H1 (cell line): ENCODE measurements around the gene ZMPSTE24. TPM values are rescaled to one million over a fixed set of nuclear protein-coding genes. Genes with fewer than 3 reads are reported as not detected.
A peak's percentile ranks its signal among the peaks of the same experiment; 100 is the strongest.

Source experiments
- CTCF ChIA-PET: fragments of 300-600 bp; sonication (Branson Sonifier 250); formaldehyde crosslinking; loops from one replicate; lab custom pipeline; 2021; ENCODE audit not compliant: partially characterized antibody; lab: Charles Lee
- POLR2A ChIA-PET: fragments of 300-600 bp; sonication (Branson Sonifier 250); formaldehyde crosslinking; loops from one replicate; lab custom pipeline; 2021; ENCODE audit warnings: inconsistent platforms; ENCODE audit not compliant: partially characterized antibody; lab: Charles Lee
- DNase-seq, 2 experiments: peaks; one replicate each; pipeline versions ENCODE4 v3.0.0 to v3.0.0-alpha.2; 2010 to 2022; ENCODE audit warnings: low spot score in 2 of 2, low read depth in 1 of 2, mixed read lengths in 1 of 2
- FAIRE-seq: peaks from 2 replicates; lab custom pipeline; 2011; peaks lifted over from hg19 to GRCh38; lab: Jason Lieb, UNC
- H2AFZ ChIP-seq: 2 replicates; pipeline ENCODE4 v1.8.1; 2012; ENCODE audit warnings: low read length, inconsistent platforms
- H2AK5ac ChIP-seq: 2 replicates; pipeline ENCODE4 v1.6.1; 2013; ENCODE audit warnings: low read depth, low read length
- H2BK120ac ChIP-seq: replicated peaks from 2 replicates; pipeline ENCODE3; 2013; ENCODE audit warnings: low read depth, low read length, inconsistent platforms
- H2BK12ac ChIP-seq: 2 replicates; pipeline ENCODE4 v1.6.1; 2013; ENCODE audit warnings: low read depth, low read length
- H2BK15ac ChIP-seq: 2 replicates; pipeline ENCODE4 v1.6.1; 2013; ENCODE audit warnings: low read length
- H2BK20ac ChIP-seq: 2 replicates; pipeline ENCODE4 v1.6.1; 2013; ENCODE audit warnings: low read length
- H2BK5ac ChIP-seq: 2 replicates; pipeline ENCODE4 v1.6.1; 2013; ENCODE audit warnings: low read depth, low read length
- H3K14ac ChIP-seq: 2 replicates; pipeline ENCODE4 v1.6.1; 2013; ENCODE audit warnings: inconsistent platforms; ENCODE audit not compliant: insufficient read length
- H3K18ac ChIP-seq: 2 replicates; pipeline ENCODE4 v1.6.1; 2013; ENCODE audit warnings: low read length; ENCODE audit errors: extremely low read depth
- H3K23ac ChIP-seq: 2 replicates; pipeline ENCODE4 v1.6.1; 2013; ENCODE audit warnings: inconsistent platforms; ENCODE audit not compliant: insufficient read length
- H3K23me2 ChIP-seq: 2 replicates; pipeline ENCODE4 v1.6.1; 2013; ENCODE audit warnings: low read depth, low read length
- H3K27ac ChIP-seq: 2 replicates; pipeline ENCODE4 v1.6.1; 2011; ENCODE audit warnings: low read depth, low read length, inconsistent platforms
- H3K27me3 ChIP-seq, 4 experiments: replicated peaks in 1 of 4; 1 replicate in 1 of 4; 2 replicates in 3 of 4; pipeline versions ENCODE4 v1.6.1 to v1.8.1; 2011 to 2013; ENCODE audit warnings: low read length in 3 of 4, mild to moderate bottlenecking in 3 of 4, inconsistent platforms in 2 of 4, mixed read lengths in 2 of 4, moderate library complexity in 1 of 4; ENCODE audit not compliant: control insufficient read depth in 3 of 4, insufficient read depth in 3 of 4; ENCODE audit errors: extremely low read depth in 1 of 4
- H3K36me3 ChIP-seq, 4 experiments: 2 replicates each; pipeline versions ENCODE4 v1.6.1 to v1.8.1; 2011 to 2013; ENCODE audit warnings: mild to moderate bottlenecking in 4 of 4, low read length in 3 of 4, moderate library complexity in 2 of 4, control low read depth in 1 of 4, inconsistent platforms in 1 of 4; ENCODE audit not compliant: insufficient read depth in 4 of 4, control insufficient read depth in 2 of 4
- H3K4ac ChIP-seq: replicated peaks from 2 replicates; pipeline ENCODE3; 2013; ENCODE audit warnings: low read length, low read depth, mixed read lengths, inconsistent platforms; ENCODE audit not compliant: insufficient read length
- H3K4me1 ChIP-seq, 4 experiments: replicated peaks in 1 of 4; 1 replicate in 1 of 4; 2 replicates in 3 of 4; pipeline versions ENCODE4 v1.6.1 to v1.8.1; 2011 to 2013; ENCODE audit warnings: low read length in 3 of 4, inconsistent platforms in 2 of 4, mixed read lengths in 1 of 4; ENCODE audit not compliant: insufficient read depth in 4 of 4, control insufficient read depth in 3 of 4
- H3K4me2 ChIP-seq, 2 experiments: 2 replicates each; pipeline versions ENCODE4 v1.6.1 to v1.8.1; 2011 to 2013; ENCODE audit warnings: low read depth in 2 of 2, low read length in 2 of 2, control low read depth in 1 of 2, inconsistent platforms in 1 of 2, mild to moderate bottlenecking in 1 of 2; ENCODE audit not compliant: insufficient read depth in 1 of 2
- H3K4me3 ChIP-seq, 4 experiments: fragments of 200-600, 300-600 bp in 1 of 4; sonication (generic), shearing (Covaris generic), sonication (Bioruptor Twin) in 1 of 4; 2 replicates each; pipeline versions ENCODE4 v1.5.1 to v1.8.1; 2011 to 2016; ENCODE audit warnings: low read length in 4 of 4, low read depth in 3 of 4, control low read depth in 2 of 4, inconsistent platforms in 2 of 4, mild to moderate bottlenecking in 2 of 4, mixed read lengths in 1 of 4, moderate library complexity in 1 of 4; ENCODE audit not compliant: insufficient read depth in 2 of 4; ENCODE audit errors: extremely low read depth in 1 of 4
- H3K56ac ChIP-seq: replicated peaks from 2 replicates; pipeline ENCODE3; 2013; ENCODE audit warnings: low read depth, mild to moderate bottlenecking, mixed read lengths, low read length, inconsistent platforms; ENCODE audit not compliant: insufficient read length
- H3K79me1 ChIP-seq: 2 replicates; pipeline ENCODE4 v1.6.1; 2013; ENCODE audit warnings: low read depth, low read length, control low read depth
- H3K79me2 ChIP-seq, 2 experiments: 2 replicates each; pipeline versions ENCODE4 v1.6.1 to v1.8.1; 2012 to 2013; ENCODE audit warnings: low read length in 2 of 2, mild to moderate bottlenecking in 2 of 2, inconsistent platforms in 1 of 2; ENCODE audit not compliant: insufficient read depth in 2 of 2, control insufficient read depth in 1 of 2
- H3K9ac ChIP-seq, 4 experiments: replicated peaks in 1 of 4; 1 replicate in 1 of 4; 2 replicates in 3 of 4; pipeline versions ENCODE4 v1.6.1 to v1.8.1; 2011 to 2013; ENCODE audit warnings: low read depth in 3 of 4, low read length in 3 of 4, control low read depth in 2 of 4, mild to moderate bottlenecking in 2 of 4, moderate library complexity in 2 of 4, inconsistent platforms in 1 of 4; ENCODE audit errors: extremely low read depth in 1 of 4
- H3K9me3 ChIP-seq, 2 experiments: 2 replicates each; pipeline versions ENCODE4 v1.6.1 to v1.8.1; 2012 to 2013; ENCODE audit warnings: mild to moderate bottlenecking in 2 of 2, moderate library complexity in 2 of 2, control low read depth in 1 of 2, inconsistent platforms in 1 of 2, low read depth in 1 of 2, low read length in 1 of 2, mixed read lengths in 1 of 2; ENCODE audit not compliant: insufficient read depth in 2 of 2
- H4K20me1 ChIP-seq, 2 experiments: replicated peaks in 1 of 2; 2 replicates each; pipeline versions ENCODE3 to v1.8.1; 2011 to 2013; ENCODE audit warnings: inconsistent platforms in 2 of 2, low read length in 2 of 2, mild to moderate bottlenecking in 1 of 2; ENCODE audit not compliant: insufficient read depth in 2 of 2, control insufficient read depth in 1 of 2
- H4K5ac ChIP-seq: 2 replicates; pipeline ENCODE4 v1.6.1; 2013; ENCODE audit warnings: low read length, low read depth, mixed read lengths, inconsistent platforms; ENCODE audit not compliant: insufficient read length
- H4K8ac ChIP-seq: 2 replicates; pipeline ENCODE4 v1.8.0; 2013; ENCODE audit warnings: mild to moderate bottlenecking, moderate library complexity, low read length, inconsistent platforms; ENCODE audit not compliant: insufficient read depth; ENCODE audit errors: extremely low read depth
- H4K91ac ChIP-seq: replicated peaks from 2 replicates; pipeline ENCODE3; 2013; ENCODE audit warnings: low read length, mixed read lengths, inconsistent platforms; ENCODE audit not compliant: insufficient read length
- ASH2L ChIP-seq: fragments of 200-600, 300-600 bp; sonication (generic); IDR thresholded peaks from one replicate; pipeline ENCODE4 v1.7.1; 2017; ENCODE audit warnings: low read length
- BACH1 ChIP-seq: IDR thresholded peaks from 2 replicates; pipeline ENCODE4 v1.6.1; 2012; ENCODE audit warnings: low read length, improper control_type of control experiment
- CHD2 ChIP-seq: IDR thresholded peaks from 2 replicates; pipeline ENCODE4 v1.6.1; 2012; ENCODE audit warnings: low read length, improper control_type of control experiment
- EGR1 ChIP-seq: IDR thresholded peaks from 2 replicates; pipeline ENCODE4 v1.6.1; 2011; ENCODE audit warnings: low read depth, low read length, borderline replicate concordance
- FOSL1 ChIP-seq: IDR thresholded peaks from 2 replicates; pipeline ENCODE4 v1.6.1; 2011; ENCODE audit warnings: mild to moderate bottlenecking, low read depth, low read length, moderate library complexity; ENCODE audit not compliant: insufficient read depth
- RNF2 ChIP-seq: fragments of 200-900, 300-1000 bp; sonication (generic); IDR thresholded peaks from 2 replicates; pipeline ENCODE4 v1.7.1; 2016; ENCODE audit warnings: borderline replicate concordance, low read depth, mild to moderate bottlenecking, antibody characterized with exemption, low read length; ENCODE audit not compliant: poor library complexity, severe bottlenecking; ENCODE audit errors: missing control alignments
- SIX5 ChIP-seq: IDR thresholded peaks from 2 replicates; pipeline ENCODE4 v1.6.1; 2011; ENCODE audit warnings: mild to moderate bottlenecking, low read depth, low read length
- SP1 ChIP-seq: IDR thresholded peaks from 2 replicates; pipeline ENCODE4 v1.6.1; 2011; ENCODE audit warnings: low read depth, low read length
- SP2 ChIP-seq: IDR thresholded peaks from 2 replicates; pipeline ENCODE4 v1.6.1; 2012; ENCODE audit warnings: mild to moderate bottlenecking, low read length, inconsistent platforms
- SP4 ChIP-seq: IDR thresholded peaks from 2 replicates; pipeline ENCODE4 v1.6.1; 2012; ENCODE audit warnings: low read length, inconsistent platforms
- TEAD4 ChIP-seq: IDR thresholded peaks from 2 replicates; pipeline ENCODE4 v1.6.1; 2012; ENCODE audit warnings: low read depth, low read length, inconsistent platforms, mixed read lengths
- WGBS, 2 experiments: shearing (Covaris generic) in 1 of 2; methylation state at CpG; one replicate each; pipeline versions ENCODE4 v1.1.6 to v1.1.7; 2013 to 2015; ENCODE audit warnings: low lambda C conversion rate in 2 of 2, mixed read lengths in 2 of 2, inconsistent platforms in 1 of 2, low coverage in 1 of 2, missing lambda C conversion rate in 1 of 2; ENCODE audit not compliant: insufficient replicate concordance in 2 of 2, insufficient coverage in 1 of 2, insufficient read length in 1 of 2; ENCODE audit errors: extremely low coverage in 1 of 2, missing lambda C conversion rate in 1 of 2; 5-methylcytosine and 5-hydroxymethylcytosine counted together
- polyA plus RNA-seq, 7 experiments: library from polyadenylated mRNA; depleted of rRNA in 3 of 7; stranded (reverse) in 5 of 7; unstranded in 2 of 7; fragments of >200 nt in 5 of 7; fragments of 200-250 nt in 2 of 7; gene quantifications; 1 replicate in 5 of 7; 2 replicates in 1 of 7; 4 replicates in 1 of 7; pipeline versions ENCODE4 v1.2.1 to v1.2.3, GENCODE V29; 2011 to 2013; ENCODE audit warnings: missing spikeins in 2 of 7, mixed read lengths in 2 of 7
- total RNA-seq: library from RNA; stranded (reverse); fragmentation: NEBNext Ultra II Directional; extraction: Animal tissue kit (Norgen Biotek cat#: 25700); gene quantifications from 2 replicates; pipeline ENCODE4 v1.2.1, GENCODE V29; 2021
- TF ChIP-seq, protein P1 (sequence below): IDR thresholded peaks from 2 replicates; pipeline ENCODE4 v1.6.1; 2012; ENCODE audit warnings: inconsistent platforms

The ZMPSTE24 gene
- total and polyA plus RNA-seq, 2 of the 8 experiments (the other 6 are each of a cell fraction or from before 2014, with no cell fraction given) = 12.7 to 42.9 TPM

DNA sequence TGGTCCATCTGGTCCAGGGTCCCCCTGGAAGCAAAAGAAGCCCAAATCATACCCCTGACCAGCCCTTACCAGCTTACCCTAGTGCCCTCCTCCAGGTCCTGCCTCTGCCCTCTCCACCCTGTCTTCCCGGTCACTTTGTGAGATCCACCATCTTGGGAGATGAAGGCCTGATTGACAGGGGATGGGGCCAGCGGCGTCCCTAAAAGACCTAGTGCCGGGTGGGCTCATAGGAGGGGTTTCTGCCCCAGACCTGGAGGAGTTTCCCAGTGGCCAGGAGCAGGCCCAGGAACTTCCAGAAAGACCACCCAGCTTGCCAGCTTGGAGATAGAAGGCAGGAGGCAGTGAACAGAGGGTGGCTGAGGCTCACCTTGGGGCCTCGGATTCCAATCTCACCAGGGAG is 53.7 kb downstream of the ZMPSTE24 start:
- FAIRE-seq = no peak
- Histone ChIP-seq H3K27me3 (peaks cover 12 to 33% (median 29%) of the 10 kb centered on the region in 4 experiments), H2BK120ac (no peak overlapping the region), H2AK5ac (no peak overlapping the region), H3K9ac (no peak overlapping the region), H2AFZ (no peak overlapping the region), H2BK15ac (no peak overlapping the region), H3K4me3 (no peak overlapping the region), H4K5ac (no peak overlapping the region), H3K14ac (no peak overlapping the region), H4K20me1 (peaks cover 0 to 3% of the 10 kb centered on the region in 2 experiments), H3K36me3 (peaks cover 0 to 3% (median 0%) of the 10 kb centered on the region in 4 experiments; a peak in 1 of 8 replicates), H2BK20ac (no peak overlapping the region), H4K8ac (peak overlapping the region; percentile 47; the same call in 1 of the 2 replicates), H3K56ac (no peak overlapping the region), H4K91ac (no peak overlapping the region), H3K4me1 (peaks cover 8 to 16% (median 11%) of the 10 kb centered on the region in 4 experiments), H3K4me2 (no peak overlapping the region), H3K4ac (no peak overlapping the region), H3K23ac (no peak overlapping the region), H3K79me1 (no peaks in the 10 kb centered on the region), H2BK5ac (no peak overlapping the region), H3K18ac (no peak overlapping the region), H3K79me2 (no peaks in the 10 kb centered on the region), H2BK12ac (no peak overlapping the region), H3K9me3 (no peaks in the 10 kb centered on the region), H3K27ac (no peak overlapping the region), H3K23me2 (peaks cover 12% of the 10 kb centered on the region; the same call in 1 of the 2 replicates)
- CTCF ChIA-PET = interaction anchor here (0.8 to 2.7 kb wide), 11 partner anchors 11 to 234 kb away, joined by 3 to 13 read pairs (median 4); no protein-coding TSS in a partner anchor
- POLR2A ChIA-PET = interaction anchor here (1.5 kb wide), 1 partner anchor 20 kb away, joined by 7 read pairs; no protein-coding TSS in a partner anchor
- no peak for DNase-seq
- WGBS, 2 experiments = 88% methylated on average over 5 of the region's 5 CpGs; no CpG with 5 or more reads in 1 of the 2 experiments
- TF ChIP-seq SP4 = no peak
- TF ChIP-seq SIX5 = no peak
- TF ChIP-seq TEAD4 = no peak
- TF ChIP-seq SP2 = no peak
- no peak for TF ChIP-seq ASH2L
- no peak for TF ChIP-seq CHD2
- no peak for TF ChIP-seq SP1
- no peak for TF ChIP-seq BACH1
- no peak for TF ChIP-seq EGR1
- no peak for TF ChIP-seq RNF2
- TF ChIP-seq FOSL1 = no peak
- TF ChIP-seq, protein P1, sequence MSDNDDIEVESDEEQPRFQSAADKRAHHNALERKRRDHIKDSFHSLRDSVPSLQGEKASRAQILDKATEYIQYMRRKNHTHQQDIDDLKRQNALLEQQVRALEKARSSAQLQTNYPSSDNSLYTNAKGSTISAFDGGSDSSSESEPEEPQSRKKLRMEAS = no peak
